CD4-positive, alpha-beta T cell treated with Interleukin-15 for 4 hours (primary cell): ENCODE results near the gene M1AP.
"Not testable (repeated sequence)": the region's sequence is repeated elsewhere in the genome, so short reads cannot be mapped to it uniquely, and the experiment has no call there.

Experiments used
- DNase-seq: peaks from one replicate; pipeline ENCODE4 v3.0.0-alpha.2; 2020; ENCODE audit warnings: low spot score

The M1AP gene

DNA sequence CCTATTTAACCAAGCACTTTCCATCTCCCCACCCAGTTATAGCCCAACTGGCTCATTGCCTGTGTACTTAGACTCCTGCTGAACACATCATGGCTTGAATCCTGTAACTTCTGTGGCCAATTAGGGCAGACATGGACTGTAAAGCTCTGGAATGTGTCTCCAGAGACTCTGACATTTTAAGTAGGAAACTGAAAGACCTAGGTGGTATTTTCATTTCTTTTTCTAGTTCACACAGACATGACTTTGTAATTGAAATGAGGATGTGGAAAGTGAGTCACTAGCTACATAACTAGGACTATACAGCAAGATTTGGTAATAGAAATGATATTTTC lies 81.4 kb downstream of the M1AP start:
- no peak for DNase-seq

DNA sequence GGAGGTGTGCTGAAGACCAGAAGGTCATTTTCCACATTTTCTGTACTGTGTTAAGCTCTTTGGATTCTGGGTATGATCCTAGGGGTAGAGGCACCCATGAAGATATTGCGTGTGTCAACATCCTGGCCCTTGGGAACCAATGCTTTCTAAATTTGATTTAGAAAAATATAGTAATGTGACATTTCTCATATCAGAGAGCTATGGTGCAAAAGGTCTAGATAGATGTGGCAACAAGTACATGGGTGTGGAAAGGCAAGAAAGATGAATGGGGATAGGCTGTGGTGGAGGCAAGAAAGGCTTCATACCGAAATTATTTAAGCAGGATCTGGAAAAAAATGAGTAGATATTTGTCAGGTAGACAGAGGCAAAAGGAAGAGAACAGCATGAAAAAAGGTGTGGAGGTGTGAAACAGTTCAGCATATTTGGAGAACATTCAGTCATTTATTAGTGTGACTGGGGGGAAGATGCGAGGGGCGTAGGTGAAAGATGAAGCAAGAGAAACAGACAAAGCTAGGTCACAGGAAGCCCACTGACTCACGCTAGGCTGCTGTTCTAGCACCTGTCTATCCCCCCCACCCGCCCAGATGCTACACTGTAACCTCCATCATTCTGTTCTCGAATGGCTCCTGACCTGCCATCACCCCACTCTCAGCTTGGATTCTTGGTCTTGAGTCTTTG lies 81.9 kb downstream of the M1AP start:
- no peak for DNase-seq

DNA sequence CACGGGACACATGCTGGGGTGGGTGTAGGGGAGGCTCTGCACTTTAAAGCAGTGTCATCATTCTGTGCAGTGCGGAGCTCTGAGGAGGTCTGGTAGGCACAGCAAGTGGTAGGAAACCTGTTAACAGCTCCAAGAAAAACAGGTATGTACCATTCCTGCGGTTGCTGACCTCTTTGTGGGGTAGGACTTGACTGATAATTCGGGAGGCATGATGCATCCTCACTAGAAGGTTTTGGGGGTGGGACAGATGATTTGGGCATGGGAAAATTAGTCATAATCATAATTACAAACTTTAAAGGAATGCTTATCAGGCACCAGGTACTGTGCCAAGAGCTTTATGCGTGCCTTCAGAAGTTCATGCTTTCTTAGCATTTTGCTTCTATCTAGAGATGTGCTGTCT lies 83.9 kb downstream of the M1AP start:
- DNase-seq = no peak

DNA sequence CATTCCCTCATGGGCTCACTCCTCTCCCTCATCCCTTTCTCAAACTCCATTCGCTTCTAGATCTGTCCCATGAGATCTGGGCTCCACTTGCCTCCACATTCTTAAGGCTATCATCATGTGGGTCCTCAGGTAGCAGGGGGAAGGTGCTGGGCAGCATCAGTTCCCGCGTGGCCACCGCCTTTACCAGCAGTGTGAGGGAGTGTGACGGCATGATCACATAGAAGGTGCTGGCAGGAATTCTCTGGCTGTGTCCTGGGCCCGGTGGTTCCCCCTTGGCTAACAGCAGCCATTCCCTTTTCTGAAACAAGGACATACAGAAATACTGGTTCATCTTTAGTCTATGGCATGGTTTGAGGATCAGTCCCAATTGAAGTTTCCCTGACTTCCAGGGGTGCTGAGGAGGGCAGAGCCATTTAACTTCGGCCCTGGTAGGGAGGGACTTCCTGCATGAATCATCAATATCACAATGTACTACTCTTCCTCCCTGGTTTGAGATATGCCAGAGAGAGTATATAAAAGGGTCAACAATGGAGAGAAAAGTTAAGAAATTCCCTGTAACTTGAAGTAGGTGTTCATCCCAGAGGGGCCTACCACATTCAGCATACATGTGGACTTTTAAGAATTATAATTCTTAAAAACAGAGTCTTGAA lies 85.9 kb downstream of the M1AP start:
- DNase-seq = no peak

DNA sequence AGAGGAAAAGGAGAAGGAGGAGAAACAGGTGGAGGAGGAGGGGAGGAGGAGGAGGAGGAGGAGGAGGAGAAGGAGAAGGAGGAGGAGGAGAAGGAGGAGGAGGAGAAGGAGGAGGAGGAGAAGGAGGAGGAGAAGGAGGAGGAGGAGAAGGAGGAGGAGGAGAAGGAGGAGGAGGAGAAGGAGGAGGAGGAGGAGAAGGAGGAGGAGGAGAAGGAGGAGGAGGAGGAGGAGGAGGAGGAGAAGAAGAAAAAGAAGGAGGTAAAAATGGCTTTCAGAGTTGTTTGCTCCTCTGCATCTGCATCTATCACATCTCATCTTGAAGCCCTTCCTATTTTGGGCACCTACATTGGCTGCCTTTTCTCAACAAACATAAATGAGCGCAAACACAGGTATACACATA lies 87.1 kb downstream of the M1AP start:
- not testable (repeated sequence) for DNase-seq

DNA sequence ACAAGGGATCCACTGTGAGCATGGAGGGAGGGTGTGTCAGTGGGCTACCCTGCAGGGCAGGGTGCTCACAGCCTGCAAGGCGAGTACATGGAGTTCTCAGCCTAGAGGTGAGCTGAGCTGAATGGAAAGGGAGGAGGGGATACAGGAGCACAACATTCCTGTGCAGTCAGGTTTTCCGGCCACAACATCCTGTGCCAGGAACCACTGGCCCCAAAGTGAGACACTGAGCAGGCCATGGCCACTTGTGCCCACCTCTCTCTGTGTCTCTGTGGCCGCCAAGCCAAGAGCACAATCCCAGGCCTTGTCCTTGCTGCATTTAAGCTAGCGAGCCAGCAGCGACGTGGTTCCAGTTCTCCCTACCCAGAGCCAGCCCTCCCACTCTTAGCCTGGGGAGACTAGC lies 87.5 kb downstream of the M1AP start:
- DNase-seq = no peak

DNA sequence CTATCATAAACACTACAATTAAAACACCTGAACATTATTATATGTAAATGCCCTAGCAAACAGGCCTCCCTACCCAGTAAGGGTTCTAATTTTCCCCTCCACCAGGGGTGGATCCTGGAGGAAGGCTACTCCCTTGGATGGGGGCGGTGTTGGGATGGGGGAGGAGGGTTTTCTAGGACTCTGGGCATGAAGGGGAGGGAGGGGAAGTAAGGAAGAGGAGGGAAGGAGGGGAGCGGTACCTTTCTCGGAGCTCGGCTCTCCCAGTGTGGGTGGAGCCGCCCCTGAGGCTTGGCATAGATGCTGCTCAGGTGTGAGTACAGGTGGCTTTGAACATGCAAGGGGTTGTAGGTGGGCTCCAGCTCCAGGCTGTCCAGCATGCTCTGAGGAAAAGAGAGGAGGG lies 88.2 kb downstream of the M1AP start:
- no peak for DNase-seq

DNA sequence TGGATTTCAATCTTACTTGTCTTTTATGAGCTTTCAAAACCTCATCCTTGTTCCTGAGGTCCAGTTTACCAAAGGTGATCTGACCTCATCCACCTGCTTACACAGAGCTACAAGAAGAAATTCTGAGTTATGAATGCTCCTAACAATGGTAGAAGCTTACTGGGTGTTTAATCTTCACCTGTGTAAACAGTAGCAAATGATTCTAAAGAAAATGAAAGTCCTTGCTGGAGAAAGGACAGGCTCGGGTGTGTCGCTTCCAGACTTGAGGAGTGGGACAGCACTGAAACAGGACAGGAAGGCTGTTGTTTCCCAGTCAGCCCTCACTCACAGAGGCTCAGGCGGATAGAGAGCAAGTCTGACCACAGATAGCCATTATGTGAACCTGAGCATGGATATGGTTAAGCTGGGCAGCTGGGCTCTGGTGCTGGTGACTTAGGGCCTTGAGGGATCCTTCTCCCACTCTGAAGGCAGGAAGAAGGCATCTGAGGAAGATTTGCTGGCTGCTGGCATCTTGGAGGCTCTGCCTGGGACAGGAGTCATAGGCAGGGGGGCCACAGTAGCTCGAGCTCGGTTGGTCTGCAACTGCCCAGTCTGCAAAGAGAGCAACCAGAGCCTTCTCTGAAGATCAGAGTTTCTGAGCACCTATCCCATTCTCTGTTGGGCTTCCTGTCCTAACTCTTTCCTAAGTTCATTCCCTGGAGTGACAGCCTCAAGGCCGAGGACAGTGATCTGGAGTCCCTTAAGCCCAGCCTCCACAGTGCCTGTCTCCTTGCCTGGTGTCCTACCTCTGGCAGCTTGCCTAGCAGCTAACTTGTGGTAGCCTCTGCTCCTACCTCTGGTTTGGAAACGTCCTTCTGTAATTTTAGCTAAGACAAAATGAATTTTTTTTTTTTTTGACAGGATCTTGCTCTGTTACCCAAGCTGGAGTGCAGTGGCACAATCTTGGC lies 89.6 kb downstream of the M1AP start:
- no peak for DNase-seq

DNA sequence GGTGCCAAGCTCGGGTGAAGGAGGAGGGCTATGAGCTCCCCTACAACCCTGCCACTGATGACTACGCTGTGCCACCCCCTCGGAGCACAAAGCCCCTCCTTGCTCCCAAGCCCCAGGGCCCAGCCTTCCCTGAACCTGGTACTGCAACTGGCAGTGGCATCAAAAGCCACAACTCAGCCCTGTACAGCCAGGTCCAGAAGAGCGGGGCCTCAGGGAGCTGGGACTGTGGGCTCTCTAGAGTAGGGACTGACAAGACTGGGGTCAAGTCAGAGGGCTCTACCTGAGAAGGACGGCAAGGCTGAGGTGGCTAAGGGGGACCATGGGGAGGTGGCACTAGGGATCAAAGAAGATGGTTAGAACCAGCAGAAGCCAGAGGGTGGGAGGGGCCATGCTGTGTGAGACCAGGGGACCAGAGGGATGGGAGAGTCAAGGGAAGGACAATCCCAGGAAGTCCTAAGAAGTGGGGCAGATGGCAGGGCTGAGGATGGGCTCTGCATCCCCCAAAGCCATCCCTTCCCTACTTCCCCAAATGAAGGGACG lies 91.2 kb downstream of the M1AP start:
- no peak for DNase-seq

DNA sequence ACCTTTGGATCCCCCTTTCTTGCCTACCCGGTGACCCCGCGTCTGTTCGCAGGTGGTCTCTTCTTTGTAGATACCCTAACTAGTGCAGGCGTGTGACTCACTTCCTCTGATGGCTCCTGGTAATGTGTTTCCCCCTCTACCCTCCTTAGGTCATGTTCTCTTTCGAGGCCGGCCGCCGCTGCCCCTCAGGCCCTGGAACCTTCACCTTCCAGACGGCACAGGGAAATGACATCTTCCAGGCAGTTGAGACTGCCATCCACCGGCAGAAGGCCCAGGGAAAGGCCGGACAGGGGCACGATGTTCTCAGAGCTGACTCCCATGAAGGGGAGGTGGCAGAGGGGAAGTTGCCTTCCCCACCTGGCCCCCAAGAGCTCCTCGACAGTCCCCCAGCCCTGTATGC lies 92.0 kb downstream of the M1AP start:
- DNase-seq = no peak

DNA sequence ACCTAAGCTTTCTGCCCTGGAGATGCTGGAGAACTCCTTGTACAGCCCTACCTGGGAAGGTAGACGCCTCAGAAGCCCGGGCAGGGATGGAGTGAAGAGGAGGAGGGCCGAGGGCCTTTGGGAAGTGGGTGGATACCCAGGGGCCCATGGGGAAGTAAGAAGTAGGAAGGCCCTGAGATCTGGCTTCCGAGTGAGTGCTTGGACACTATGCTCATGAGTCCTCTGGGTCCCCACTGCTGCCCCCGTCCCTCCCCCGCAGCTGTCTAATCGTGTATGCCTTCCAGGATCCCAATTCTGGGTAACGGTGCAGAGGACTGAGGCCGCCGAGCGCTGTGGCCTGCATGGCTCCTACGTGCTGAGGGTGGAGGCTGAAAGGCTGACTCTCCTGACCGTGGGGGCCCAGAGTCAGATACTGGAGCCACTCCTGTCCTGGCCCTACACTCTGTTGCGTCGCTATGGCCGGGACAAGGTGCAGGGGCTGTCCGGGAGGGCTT lies 92.5 kb downstream of the M1AP start:
- DNase-seq = no peak

DNA sequence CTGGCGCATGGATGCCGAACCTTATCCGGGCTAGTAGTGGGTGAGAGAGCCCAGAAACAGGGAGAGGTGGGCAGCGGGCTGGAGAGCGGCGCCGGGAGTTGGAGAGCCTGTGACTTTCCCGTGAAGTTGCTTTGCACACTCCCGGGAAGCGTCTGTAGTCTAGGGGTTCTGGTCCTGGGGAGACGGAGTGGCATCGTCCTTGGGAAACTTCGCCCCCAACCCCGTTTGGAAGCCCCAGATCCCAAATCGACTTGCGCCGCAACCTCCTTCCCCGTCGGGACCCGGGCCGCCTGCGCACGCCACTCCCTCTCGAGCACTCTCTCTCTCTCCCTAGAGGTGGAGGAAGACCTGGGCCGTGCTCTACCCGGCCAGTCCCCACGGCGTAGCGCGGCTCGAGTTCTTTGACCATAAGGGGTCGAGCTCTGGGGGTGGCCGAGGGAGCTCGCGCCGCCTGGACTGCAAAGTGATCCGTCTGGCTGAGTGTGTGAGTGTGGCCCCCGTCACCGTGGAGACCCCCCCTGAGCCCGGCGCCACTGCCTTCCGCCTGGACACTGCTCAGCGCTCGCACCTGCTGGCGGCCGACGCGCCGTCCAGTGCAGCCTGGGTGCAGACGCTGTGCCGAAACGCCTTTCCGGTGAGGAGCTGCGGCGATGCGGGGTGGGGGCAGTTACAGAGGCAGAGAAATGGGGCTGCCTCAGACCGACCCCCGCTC lies 93.2 kb downstream of the M1AP start:
- peak; percentile 18 for DNase-seq

DNA sequence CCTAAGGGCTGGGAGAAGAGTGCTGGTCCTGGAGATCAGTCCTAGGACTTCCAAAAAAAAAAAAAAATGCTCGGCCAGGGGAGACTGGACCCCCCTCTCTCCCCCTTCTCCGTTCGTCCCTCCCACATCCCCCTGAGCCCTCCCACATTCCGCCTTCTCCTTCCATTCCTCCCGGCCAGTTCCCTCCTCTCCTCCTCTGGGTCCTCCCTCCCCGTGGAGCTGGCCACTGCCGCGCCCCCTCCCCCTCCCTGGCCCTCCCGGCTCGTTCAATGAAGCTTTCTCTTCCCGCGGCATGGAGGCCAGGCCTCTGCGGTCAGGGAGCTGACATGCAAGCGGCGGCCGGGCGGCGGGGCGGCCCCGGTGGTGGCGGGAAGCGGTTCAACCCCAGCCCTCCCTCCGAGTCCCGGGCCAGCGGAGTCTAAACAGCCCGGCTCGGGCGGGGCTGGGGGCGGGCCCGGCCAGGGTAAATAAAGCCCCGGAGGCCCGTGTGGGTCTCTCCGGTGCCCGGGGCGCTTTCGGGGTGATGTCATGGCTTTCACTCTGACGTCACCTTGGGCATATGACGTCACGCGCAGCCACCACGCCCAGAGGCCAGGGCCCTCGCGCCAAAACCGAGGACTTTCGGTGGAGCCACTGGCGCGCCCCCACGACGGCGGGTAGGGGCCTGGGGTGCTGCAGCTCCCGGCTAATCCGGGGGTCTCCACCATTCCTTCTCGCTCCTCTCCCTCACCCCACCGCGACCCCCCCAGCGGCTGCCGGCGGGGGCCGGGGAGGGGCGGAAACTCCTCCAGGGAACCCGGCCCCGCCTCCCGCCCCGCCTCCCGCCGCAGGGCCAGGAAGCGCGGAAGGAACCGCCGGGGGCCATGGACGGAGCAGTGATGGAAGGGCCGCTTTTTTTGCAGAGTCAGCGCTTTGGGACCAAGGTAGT lies 94.0 kb downstream of the M1AP start, which contains the start of the genes DOK1 and LOXL3:
Gene DOK1, plus strand, starts transcription at position 829 of the 928 bp plus-strand sequence. Its CDS starts 35 bp downstream, at position 864.
Gene LOXL3, minus strand, starts transcription at position 51 of the 928 bp plus-strand sequence. CDS start 1,308 bp downstream, outside the sequence.
- DNase-seq = peak; percentile 80

DNA sequence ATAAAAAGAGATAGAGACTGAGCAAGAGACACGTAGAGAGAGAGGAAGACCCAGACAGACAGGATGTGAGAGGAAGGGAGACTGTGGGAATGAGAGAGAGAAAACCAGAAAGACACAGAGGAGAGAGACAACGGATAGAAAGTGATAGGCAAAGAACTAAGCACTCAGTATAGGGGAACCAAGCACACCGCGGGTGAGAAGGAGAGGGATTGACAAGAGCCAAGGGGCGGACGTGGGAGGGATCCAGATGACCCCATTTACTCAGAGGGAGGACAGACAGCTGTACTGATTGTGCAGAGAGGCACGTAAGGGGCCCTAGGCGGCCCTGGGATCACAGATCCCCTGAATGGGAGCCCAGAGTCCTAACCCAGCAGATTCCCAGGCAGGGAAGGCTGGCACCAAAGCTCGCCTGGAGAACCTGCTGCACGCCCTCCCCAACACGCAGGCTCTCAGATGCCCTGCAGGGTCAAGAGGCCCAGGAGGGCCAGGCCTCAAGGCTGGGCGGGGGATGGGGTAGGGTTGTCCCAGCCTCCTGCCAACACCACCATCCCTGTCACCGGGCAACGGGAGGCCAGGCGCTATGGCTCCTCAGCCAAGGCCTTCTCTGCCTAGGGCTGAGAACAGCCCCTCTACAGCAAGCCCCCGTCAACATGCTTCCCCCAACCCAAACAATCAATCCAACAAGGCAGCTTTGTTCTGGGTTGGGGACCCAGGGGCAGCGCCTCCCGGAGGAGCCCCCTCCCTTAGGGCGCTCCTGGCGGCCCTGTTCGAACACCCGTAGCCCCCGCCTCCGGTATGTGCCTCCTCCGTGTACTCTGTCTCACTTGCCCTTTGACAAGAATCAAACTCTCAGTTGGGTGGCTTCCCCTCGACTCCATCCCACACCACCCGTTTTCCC lies 95.0 kb downstream of the M1AP start:
- DNase-seq = no peak

DNA sequence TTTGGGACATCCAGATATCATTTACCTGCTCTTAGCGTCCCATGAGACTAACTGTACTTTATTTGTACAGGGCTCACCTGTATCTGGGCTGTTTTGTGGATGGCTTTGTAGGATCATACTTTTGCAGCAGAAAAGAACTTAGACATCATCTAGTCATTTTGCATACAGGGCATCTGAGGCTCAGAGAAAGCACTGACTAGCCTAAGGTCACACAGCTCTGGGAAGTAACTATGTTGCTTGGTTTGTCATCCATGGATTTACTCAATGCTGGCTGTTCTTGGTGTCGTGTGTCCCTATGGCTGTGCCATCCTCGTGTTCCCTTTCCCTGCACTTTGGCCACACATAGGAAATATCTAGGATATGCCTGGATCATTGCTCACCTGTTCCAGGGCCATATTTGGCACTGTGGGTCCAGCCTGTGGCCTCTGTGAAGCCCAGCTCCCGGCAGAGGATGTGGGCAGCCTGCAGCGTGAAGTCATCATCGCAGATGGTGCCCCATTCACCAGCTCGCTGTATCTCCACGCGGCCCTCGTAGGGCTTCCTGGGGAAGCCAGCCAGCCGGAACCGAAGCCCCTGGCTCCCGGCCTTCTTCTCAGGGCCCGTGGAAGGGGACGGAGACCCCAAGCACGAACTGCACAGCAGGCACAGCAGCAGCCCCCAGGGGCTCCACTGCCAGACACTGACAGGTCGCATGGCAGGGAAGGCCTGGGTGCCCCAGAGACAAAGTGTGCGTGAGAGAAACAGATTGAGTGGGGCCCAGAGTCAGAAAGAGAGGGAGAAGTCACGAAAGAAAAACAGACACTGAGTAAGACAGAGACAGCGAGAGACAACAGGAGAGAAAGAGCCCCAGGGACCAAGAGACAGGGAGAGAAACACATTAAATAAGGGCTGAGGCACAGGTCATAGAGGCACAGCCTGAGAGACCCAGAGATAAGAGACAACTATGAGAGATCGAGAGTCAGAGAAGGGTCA lies 95.9 kb downstream of the M1AP start:
- DNase-seq = no peak

DNA sequence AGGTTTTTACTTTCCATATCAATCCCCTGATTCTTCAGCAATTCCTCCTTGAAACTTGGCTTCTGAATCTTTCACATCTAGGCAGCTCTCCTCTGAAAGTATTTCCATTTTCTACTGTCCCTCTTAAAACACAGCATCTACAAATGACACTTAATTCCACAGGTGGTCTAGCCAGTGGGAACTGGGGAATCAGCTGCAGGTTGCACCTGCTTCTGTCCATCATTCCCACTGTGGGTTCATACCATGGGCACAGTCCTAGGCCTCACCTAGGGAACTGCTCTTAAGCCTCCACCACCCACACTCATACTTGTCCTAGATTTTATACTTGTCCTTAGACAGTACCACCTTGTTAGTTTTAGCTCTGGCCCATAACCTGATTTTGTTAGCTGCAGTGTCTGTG lies 96.6 kb downstream of the M1AP start:
- no peak for DNase-seq

DNA sequence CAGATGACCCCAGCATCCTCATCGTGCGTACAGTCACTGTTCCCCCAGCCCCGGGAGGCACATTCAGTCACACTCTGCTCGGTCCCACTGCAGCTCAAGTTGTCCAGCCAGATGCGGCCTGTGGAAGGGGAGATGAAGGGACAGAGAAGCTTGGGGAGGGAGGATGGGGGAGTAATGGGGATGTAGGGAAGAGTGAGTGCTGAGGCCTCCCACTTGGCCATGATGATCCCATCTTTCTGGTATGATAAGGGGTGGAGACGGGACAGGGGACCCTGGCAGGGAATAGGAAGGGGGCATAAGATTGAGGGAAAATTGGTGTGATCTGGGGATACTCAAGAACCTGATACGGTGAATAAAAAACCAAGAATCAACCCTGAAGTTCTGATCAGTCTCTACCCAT lies 97.9 kb downstream of the M1AP start:
- no peak for DNase-seq
